DMS53 (cell line): Measurements from ENCODE around the gene RMND5A.
A peak's percentile ranks its signal among the peaks of the same experiment; 100 is the strongest.
"Not testable (repeated sequence)": the region's sequence is repeated elsewhere in the genome, so short reads cannot be mapped to it uniquely, and the experiment has no call there.

ENCODE experiments used
- DNase-seq: peaks from one replicate; lab custom pipeline; 2025; lab: John Stamatoyannopoulos, UW

Gene RMND5A

GRCh38 chr2:86714579-86715173 is 5.4 kb upstream of the RMND5A start:
- not testable (repeated sequence) for DNase-seq

DNA sequence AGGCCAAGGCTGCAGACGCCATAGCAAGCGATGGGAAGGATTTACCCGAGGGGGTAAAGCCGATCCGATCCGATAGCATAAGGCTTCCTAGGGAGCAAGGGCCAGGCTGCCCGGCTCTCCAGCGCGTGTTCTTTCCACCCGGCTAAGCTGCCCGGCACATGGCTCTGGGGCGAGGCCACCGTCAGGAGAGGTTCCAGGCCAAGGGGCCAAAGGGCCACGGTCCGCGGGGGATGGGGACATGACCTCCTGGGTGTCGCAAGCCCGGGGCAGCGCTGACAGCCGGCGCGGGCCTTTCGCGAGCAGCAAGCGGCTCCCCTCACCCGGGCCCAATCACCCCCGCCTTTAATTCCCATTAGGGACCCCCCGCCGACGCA is 841 bp upstream of the RMND5A start:
- DNase-seq, result not testable (repeated sequence)

DNA sequence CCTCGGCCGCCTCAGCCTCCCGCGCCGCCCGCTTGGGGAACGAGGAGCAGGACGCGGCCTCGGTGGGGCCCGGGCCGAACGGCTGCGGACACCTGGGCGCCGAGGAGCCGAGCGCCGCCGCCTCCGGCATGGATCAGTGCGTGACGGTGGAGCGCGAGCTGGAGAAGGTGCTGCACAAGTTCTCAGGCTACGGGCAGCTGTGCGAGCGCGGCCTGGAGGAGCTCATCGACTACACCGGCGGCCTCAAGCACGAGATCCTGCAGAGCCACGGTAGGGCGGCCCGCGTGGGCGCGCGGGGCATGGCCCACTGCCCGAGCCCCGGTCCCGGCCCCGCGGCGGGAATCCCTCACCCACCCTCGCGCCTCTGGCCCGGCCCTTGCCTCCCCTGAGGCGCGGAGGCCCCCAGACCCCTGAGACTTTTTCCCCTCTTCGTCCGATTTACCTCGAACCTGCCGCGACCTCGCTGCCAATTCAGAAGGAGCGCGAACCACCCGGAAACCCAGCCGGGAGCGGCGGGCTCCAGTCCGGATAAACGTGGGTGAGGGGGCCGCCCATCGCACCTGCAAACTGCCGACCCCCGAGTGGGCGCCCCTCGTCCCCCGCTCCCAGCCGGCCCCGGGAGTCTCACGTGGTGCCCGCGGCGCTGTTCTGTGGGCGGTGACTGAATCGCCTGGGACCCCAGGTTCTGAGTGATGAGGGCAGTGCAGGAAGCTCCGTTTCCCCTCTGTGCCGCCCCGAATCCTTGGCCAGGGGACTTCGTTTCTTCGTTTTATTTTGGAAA is 639 bp downstream of the RMND5A start:
- peak; percentile 75 for DNase-seq

- DNase-seq, result not testable (repeated sequence)
Observed at GRCh38 chr2:86725706-86726105, 5.6 kb downstream of the RMND5A start.

GRCh38 chr2:86732040-86732525 is 12.0 kb downstream of the RMND5A start:
- not testable (repeated sequence) for DNase-seq

DNA sequence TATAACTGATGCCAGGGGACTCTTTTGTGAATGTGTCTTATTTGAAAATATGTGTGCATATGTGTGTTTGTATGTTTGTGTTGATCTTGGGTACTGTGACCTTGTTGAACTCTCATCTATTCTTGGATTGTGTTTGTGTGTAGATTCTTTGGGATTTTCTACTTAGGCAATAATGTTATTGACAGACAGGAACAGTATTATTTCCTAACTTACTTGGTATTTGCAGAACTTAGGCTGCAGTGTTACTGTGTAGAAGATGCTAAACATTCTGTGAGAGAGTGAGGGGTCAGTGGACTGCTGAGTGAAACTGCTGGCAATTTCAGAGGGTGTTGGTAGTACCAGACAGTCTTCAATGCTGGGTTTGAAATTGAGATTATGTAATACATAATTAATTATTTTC is 12.7 kb downstream of the RMND5A start:
- DNase-seq, result not testable (repeated sequence)

DNA sequence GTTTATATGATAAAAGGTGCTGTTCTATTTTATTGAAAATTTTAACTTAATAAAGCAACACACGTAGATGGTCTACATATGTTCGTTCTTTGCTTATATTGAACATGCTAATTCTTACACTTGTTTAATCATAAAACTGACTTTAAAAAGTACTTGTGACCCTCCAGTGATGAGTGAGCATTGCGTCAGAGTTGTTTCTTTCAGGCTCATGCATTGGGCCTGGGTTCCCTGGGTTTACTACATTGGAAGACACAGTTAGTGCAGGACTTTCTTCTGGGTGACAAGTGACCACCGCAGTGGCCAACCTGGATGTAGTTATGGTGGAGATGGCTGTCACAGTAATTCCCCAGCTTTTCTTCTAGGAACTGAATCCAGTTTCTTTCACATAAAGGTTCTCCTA is 13.4 kb downstream of the RMND5A start:
- not testable (repeated sequence) for DNase-seq

GRCh38 chr2:86734896-86735295 is 14.8 kb downstream of the RMND5A start:
- not testable (repeated sequence) for DNase-seq

- not testable (repeated sequence) for DNase-seq
Observed at GRCh38 chr2:86739485-86739884, 19.4 kb downstream of the RMND5A start.

- DNase-seq, result not testable (repeated sequence)
Observed at GRCh38 chr2:86739889-86740288, 19.8 kb downstream of the RMND5A start.

GRCh38 chr2:86741889-86742498 is 21.9 kb downstream of the RMND5A start:
- not testable (repeated sequence) for DNase-seq

- DNase-seq, result no peak
Observed at GRCh38 chr2:86744152-86744551, 24.1 kb downstream of the RMND5A start.

GRCh38 chr2:86746939-86747338 is 26.8 kb downstream of the RMND5A start:
- no peak for DNase-seq

GRCh38 chr2:86747711-86748639 is 27.9 kb downstream of the RMND5A start:
- peak; percentile 81 for DNase-seq

GRCh38 chr2:86750240-86750839 is 30.2 kb downstream of the RMND5A start:
- DNase-seq, result peak; percentile 29

GRCh38 chr2:86751778-86752177 is 31.7 kb downstream of the RMND5A start:
- DNase-seq, result no peak

- no peak for DNase-seq
Observed at GRCh38 chr2:86752934-86753333, 32.8 kb downstream of the RMND5A start.

DNA sequence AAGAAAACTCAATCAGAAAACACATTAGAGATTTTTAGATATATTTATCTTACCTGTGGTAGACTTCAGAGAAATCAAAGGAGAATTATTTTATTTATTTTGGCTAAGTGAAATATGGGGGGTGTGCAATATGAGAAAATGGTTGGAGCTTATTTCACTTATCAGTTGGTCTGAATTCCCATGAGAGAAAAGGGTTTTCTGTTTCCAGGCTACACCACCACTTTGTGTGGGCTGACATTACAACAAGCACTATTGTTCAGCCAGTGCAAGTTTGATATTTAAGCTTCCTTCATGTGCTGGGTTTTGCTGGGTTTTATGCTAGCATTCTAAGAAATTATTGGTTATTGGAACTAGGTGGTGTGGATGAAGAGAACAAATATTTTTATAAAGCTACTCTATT is 33.5 kb downstream of the RMND5A start:
- no peak for DNase-seq

- DNase-seq, result no peak
Observed at GRCh38 chr2:86758405-86758804, 38.3 kb downstream of the RMND5A start.

DNA sequence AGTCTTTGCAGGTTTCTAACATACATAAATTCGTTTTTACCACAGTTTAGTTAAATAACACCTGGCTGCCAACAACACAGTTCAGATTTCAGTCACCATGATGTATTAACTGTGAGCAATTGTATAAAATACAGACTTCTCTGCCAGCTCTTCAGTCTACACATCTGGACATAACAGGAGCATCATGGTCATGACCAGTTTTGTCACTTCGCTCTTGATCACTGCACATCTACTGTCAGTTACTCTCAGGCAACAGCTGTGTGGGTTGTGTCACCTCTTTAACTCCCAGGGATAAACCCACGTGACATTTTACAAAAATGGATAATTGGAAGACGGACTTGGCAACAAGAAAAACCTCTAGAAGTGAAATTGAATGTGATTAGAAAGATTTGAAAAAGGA is 40.3 kb downstream of the RMND5A start:
- no peak for DNase-seq

- DNase-seq, result peak; percentile 83
Observed at GRCh38 chr2:86764661-86765309, 44.7 kb downstream of the RMND5A start.
